ENCODE data around the gene TMEM132D.

Gene TMEM132D

GRCh38 chr12:129489100-129489676 is 414.6 kb downstream of the TMEM132D start (continued):
- TF ChIP-seq, protein P1, sequence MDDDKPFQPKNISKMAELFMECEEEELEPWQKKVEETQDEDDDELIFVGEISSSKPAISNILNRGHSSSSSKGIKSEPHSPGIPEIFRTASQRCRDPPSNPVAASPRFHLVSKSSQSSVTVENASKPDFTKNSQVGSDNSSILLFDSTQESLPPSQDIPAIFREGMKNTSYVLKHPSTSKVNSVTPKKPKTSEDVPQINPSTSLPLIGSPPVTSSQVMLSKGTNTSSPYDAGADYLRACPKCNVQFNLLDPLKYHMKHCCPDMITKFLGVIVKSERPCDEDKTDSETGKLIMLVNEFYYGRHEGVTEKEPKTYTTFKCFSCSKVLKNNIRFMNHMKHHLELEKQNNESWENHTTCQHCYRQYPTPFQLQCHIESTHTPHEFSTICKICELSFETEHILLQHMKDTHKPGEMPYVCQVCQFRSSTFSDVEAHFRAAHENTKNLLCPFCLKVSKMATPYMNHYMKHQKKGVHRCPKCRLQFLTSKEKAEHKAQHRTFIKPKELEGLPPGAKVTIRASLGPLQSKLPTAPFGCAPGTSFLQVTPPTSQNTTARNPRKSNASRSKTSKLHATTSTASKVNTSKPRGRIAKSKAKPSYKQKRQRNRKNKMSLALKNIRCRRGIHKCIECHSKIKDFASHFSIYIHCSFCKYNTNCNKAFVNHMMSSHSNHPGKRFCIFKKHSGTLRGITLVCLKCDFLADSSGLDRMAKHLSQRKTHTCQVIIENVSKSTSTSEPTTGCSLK (tag by site-specific recombination; IDR thresholded peaks at IDR 0.05), result no peak

DNA sequence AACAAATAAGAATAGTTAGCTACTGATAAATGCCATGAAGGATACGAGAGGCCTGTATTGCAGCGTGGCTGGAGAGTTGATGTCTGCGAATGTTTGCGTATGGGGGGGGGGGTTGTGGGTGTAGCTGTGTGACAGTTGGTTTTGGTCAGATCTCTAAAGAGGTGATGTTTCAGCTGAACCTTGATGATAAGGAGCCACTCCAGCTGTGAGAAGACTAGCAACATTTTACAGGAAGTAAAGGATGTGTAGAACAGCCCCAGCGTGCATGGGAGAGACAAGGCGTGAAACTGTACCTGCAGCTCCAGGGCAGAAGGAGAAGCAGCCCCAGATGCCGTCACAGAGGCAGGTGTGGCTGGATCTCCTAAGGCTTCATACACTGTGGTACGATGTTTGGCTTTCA is 416.9 kb downstream of the TMEM132D start:
- Histone ChIP-seq H3K9me3 (ENCODE audit: control insufficient read depth, insufficient read depth, low read depth, low read length) (no peaks in the 10 kb centered on the region), H3K4me3 (ENCODE audit: low read depth, low read length) (no peak overlapping the region), H3K4me1 (ENCODE audit: control insufficient read depth, insufficient read depth, low read length) (no peaks in the 10 kb centered on the region), H3K36me3 (ENCODE audit: control insufficient read depth in 2 of 2, insufficient read depth in 1 of 2, low read length in 2 of 2) (no peaks in the 10 kb centered on the region), H3K27ac (ENCODE audit: extremely low read depth, low read depth, low read length) (no peak overlapping the region)
- POLR2A ChIA-PET, result no interaction called here
- TF ChIP-seq BCL11A (tag by site-specific recombination; IDR thresholded peaks at IDR 0.05; ENCODE audit: low read depth) (no peak), WT1 (tag by site-specific recombination; IDR thresholded peaks at IDR 0.05) (no peak), SALL2 (tag by site-specific recombination; IDR thresholded peaks at IDR 0.05; ENCODE audit: borderline replicate concordance) (no peak), SP2 (tag by site-specific recombination; IDR thresholded peaks at IDR 0.05) (no peak), ZNF610 (tag by site-specific recombination; IDR thresholded peaks at IDR 0.05; ENCODE audit: borderline replicate concordance) (no peak), ZNF624 (tag by site-specific recombination; IDR thresholded peaks at IDR 0.05) (no peak), ZNF792 (tag by site-specific recombination; IDR thresholded peaks at IDR 0.05) (no peak), ZNF221 (tag by site-specific recombination; IDR thresholded peaks at IDR 0.05; ENCODE audit: borderline replicate concordance) (no peak), ZNF791 (tag by site-specific recombination; IDR thresholded peaks at IDR 0.05) (no peak), ZNF514 (tag by site-specific recombination; IDR thresholded peaks at IDR 0.05) (no peak), KLF17 (tag by site-specific recombination; IDR thresholded peaks at IDR 0.05) (no peak), REPIN1 (tag by site-specific recombination; IDR thresholded peaks at IDR 0.05; ENCODE audit: low read depth) (no peak), ZNF658 (tag by site-specific recombination; IDR thresholded peaks at IDR 0.05) (no peak), ZSCAN30 (tag by site-specific recombination; IDR thresholded peaks at IDR 0.05) (no peak), ZBTB11 (tag by site-specific recombination; conservative IDR thresholded peaks at IDR 0.05; ENCODE audit: low read depth) (no peak)
- TF ChIP-seq, protein P2, sequence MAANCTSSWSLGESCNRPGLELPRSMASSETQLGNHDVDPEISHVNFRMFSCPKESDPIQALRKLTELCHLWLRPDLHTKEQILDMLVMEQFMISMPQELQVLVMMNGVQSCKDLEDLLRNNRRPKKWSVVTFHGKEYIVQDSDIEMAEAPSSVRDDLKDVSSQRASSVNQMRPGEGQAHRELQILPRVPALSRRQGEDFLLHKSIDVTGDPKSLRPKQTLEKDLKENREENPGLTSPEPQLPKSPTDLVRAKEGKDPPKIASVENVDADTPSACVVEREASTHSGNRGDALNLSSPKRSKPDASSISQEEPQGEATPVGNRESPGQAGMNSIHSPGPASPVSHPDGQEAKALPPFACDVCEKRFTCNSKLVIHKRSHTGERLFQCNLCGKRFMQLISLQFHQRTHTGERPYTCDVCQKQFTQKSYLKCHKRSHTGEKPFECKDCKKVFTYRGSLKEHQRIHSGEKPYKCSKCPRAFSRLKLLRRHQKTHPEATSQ (tag by site-specific recombination; IDR thresholded peaks at IDR 0.05), result no peak
- TF ChIP-seq, protein P3, sequence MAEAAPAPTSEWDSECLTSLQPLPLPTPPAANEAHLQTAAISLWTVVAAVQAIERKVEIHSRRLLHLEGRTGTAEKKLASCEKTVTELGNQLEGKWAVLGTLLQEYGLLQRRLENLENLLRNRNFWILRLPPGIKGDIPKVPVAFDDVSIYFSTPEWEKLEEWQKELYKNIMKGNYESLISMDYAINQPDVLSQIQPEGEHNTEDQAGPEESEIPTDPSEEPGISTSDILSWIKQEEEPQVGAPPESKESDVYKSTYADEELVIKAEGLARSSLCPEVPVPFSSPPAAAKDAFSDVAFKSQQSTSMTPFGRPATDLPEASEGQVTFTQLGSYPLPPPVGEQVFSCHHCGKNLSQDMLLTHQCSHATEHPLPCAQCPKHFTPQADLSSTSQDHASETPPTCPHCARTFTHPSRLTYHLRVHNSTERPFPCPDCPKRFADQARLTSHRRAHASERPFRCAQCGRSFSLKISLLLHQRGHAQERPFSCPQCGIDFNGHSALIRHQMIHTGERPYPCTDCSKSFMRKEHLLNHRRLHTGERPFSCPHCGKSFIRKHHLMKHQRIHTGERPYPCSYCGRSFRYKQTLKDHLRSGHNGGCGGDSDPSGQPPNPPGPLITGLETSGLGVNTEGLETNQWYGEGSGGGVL (tag by site-specific recombination; IDR thresholded peaks at IDR 0.05), result no peak
- TF ChIP-seq, protein P4, sequence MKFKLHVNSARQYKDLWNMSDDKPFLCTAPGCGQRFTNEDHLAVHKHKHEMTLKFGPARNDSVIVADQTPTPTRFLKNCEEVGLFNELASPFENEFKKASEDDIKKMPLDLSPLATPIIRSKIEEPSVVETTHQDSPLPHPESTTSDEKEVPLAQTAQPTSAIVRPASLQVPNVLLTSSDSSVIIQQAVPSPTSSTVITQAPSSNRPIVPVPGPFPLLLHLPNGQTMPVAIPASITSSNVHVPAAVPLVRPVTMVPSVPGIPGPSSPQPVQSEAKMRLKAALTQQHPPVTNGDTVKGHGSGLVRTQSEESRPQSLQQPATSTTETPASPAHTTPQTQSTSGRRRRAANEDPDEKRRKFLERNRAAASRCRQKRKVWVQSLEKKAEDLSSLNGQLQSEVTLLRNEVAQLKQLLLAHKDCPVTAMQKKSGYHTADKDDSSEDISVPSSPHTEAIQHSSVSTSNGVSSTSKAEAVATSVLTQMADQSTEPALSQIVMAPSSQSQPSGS (tag by site-specific recombination; IDR thresholded peaks at IDR 0.05; ENCODE audit: low read depth), result no peak
- CTCF ChIA-PET, result no interaction called here

Measured in HEK293 (cell line).